Prostate gland (tissue), 2 donors: Measurements from ENCODE around the gene NAV2.

ENCODE experiments used
- CTCF ChIP-seq, 4 experiments: fragments of 200-600 bp in 2 of 4; fragments of 450-650 bp in 2 of 4; sonication (generic) in 2 of 4; IDR thresholded peaks; 1 replicate in 3 of 4; 2 replicates in 1 of 4; pipeline ENCODE4 v1.5.1; 2016 to 2019; ENCODE audit warnings: antibody characterized with exemption in 4 of 4, mild to moderate bottlenecking in 2 of 4, moderate library complexity in 2 of 4
- POLR2AphosphoS5 ChIP-seq: sonication (generic); formaldehyde crosslinking; IDR thresholded peaks from one replicate; pipeline ENCODE4 v1.6.1; 2017; ENCODE audit warnings: antibody characterized with exemption

- TF ChIP-seq CTCF (IDR thresholded peaks at IDR 0.05) (no peak), POLR2AphosphoS5 (no peak)
Observed at GRCh38 chr11:19788435-19788834, 75.8 kb downstream of the NAV2 start.
